SW 1271 (cell line): ENCODE results near the gene TMEM63B.
"Not testable (repeated sequence)": the region's sequence is repeated elsewhere in the genome, so short reads cannot be mapped to it uniquely, and the experiment has no call there.

ENCODE experiments used
- DNase-seq, 2 experiments: peaks; one replicate each; lab custom pipeline; 2025; lab: John Stamatoyannopoulos, UW

TMEM63B gene

GRCh38 chr6:44172731-44173500 lies 45.6 kb downstream of the TMEM63B start:
- peak; percentile 45 to 70 for DNase-seq

- no peak for DNase-seq
These were observed 48.9 kb downstream of the TMEM63B start for GRCh38 chr6:44176130-44176761.

DNA sequence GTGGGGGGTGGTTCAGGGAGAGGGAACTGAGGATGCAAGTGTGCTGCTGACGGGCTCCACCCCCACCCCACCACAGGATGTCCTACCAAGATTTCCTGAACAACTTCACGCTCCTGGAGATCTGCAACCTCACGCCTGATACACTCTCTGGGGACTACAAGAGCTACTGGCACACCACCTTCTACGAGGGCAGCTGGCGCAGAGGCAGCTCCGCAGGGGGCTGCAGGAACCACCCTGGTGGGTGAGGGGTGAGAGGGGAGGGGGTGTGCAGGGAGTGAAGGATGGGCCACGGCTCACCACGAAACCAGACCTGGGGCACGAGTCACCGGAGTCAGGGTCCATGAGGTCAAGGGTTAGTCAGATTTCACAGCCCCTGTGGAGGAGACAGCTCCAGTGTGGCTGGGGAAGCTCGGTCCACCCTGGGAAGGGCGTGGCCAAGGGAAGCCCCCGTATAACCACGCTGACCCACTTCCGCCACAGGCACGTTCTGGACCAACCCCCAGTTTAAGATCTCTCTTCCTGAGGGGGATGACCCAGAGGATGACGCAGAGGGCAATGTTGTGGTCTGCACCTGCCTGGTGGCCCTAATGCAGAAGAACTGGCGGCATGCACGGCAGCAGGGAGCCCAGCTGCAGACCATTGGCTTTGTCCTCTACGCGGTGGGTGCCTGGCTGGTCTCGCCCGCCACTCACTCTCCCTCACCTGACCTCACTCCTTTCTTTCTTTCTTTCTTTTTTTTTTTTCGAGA lies 49.6 kb downstream of the TMEM63B start:
- no peak for DNase-seq

- no peak for DNase-seq
These were observed 50.5 kb downstream of the TMEM63B start for GRCh38 chr6:44177691-44178423.

DNA sequence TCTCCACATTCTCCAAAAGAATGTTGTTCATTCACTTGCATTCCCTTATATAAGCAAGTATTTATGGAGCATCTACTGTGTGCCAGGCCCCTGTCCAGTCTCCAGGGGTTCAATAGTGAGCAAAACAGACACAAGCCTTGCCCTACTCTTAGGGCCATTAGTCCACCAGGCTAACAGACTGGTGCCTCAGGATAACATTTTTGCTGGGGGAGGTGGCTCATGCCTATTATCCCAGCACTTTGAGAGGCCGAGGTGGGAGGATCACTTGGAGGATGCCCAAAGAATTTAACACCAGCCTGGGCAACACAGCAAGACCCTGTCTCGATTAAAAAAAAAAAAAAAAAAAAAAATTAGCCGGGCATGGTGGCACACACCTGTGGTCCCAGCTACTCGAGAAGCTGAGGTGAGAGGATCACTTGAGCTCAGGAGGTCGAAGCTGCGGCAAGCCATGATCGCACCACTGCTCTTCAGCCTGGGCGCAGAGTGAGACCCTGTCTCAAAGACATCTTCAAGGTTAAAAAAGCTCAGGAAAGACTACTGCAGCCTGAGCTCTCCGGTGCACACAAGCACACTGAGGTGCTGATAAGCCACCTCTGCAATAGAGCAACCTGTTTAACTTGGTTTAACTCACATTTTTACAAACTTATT lies 51.2 kb downstream of the TMEM63B start:
- DNase-seq, result no peak

GRCh38 chr6:44179072-44179536 lies 51.8 kb downstream of the TMEM63B start:
- DNase-seq, result peak in 1 of 2 experiments; percentile 23

DNA sequence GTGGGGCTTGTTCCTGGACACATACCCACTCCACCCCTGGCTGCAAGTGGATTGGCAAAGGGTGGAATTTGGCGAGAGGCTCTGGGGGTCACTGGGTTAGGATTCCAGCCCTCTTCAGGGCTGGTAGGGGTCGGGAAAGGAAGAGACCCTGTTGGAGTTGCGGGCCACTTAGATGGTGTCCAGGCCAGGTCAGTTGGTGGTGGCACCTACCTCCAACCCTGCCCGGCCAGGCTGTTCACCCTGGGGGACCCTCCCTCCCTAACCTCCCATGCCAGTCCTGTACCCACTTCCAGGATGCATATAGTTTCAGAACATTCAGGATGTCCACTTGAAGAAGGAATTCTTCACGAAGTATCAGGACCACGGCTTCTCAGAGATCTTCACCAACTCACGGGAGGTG lies 52.3 kb downstream of the TMEM63B start:
- no peak for DNase-seq

DNA sequence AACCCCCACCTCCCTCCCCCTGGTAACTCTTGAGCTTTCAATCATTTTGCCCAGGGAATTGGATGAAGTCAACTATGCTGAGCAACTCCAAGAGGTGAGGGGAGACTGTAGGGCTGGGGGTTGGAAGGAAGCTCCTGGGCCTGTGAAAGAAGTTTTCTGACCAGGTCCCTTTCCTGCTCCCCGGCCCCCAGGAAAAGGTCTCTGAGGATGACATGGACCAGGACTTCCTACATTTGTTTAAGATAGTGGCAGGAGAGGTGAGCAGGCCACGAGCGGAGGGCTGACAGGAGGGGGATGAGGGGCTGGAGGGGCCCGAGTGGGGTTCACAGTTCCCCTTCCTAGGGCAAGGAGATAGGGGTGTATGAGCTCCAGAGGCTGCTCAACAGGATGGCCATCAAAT lies 53.1 kb downstream of the TMEM63B start:
- DNase-seq, result no peak

GRCh38 chr6:44180886-44181285 lies 53.5 kb downstream of the TMEM63B start:
- no peak for DNase-seq

DNA sequence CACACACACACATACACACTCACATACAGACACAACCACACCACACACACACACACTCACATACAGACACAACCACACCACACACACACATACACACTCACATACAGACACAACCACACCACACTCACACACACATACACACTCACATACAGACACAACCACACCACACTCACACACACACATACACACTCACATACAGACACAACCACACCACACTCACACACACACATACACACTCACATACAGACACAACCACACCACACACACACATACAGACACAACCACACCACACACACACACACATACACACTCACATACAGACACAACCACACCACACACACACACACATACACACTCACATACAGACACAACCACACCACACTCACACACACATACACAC lies 54.4 kb downstream of the TMEM63B start:
- not testable (repeated sequence) for DNase-seq

DNA sequence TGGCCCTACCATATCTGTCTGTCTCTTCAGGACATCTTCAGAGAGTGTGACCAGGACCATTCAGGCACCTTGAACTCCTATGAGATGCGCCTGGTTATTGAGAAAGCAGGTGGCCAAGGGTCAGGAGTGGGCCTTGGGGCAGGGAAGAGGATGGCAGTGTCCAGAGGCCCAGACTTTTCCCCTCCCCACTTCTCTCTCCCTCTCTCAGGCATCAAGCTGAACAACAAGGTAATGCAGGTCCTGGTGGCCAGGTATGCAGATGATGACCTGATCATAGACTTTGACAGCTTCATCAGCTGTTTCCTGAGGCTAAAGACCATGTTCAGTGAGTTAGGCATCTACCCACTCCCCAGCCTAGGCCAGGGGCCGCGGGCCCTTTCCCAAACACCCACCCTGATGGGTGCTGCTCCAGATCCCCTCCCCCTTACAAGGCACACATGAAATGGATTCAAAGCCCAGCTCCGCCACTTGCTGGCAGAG lies 55.6 kb downstream of the TMEM63B start:
- DNase-seq, result no peak

- DNase-seq, result no peak
These were observed 56.4 kb downstream of the TMEM63B start for GRCh38 chr6:44183783-44184182.

GRCh38 chr6:44185356-44185755 lies 58.0 kb downstream of the TMEM63B start:
- not testable (repeated sequence) for DNase-seq

DNA sequence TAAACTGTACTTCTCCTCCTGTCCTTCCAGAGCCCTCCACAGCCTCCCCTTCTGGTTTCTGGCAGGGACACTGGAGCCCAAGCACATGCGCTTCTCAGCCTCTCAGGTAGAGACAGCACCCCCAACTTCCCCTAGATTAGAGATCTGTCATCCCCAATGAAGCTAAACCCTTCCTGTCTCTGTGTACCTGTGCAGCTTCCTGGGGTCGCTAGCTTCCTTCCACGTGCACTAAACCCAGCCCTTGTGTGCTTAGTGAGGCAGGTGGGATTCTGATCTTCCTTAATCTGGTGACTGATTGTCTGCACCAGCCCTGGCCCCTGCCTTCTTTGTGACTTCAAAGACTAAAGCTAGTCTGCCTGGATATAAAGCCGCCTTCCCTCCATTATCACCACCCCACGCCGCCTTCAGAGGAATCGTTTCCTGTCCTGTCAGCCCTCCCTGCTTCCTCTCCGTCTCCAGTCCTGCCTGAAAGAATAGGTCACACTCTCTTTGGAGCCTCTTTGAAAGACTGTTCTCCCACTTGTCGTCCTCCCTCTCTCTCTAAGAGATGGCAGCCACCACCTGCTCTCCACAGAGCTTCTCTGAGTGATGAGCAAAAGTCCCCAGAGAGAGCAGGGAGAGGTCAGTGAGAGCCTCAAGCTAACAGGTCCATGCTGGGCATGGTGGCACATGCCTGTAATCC lies 58.7 kb downstream of the TMEM63B start:
- DNase-seq, result no peak

DNA sequence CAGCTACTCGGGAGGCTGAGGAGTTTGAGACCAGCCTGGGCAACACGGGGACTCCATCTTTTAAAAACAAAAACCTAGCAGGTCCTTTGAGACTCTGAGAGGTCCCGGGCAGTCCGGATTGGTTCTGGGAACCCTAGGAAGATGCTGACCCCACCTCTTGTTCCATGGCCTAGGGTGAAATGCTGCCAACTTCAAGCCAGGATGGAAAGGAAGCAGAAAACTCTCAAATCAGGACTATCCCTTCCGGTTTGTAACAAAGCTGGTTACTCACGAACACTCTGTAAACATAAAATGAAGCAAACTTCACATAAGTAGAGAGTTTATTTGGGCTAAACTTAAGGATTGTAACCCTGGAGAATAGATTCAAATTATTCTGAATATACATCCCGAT lies 59.3 kb downstream of the TMEM63B start:
- DNase-seq, result no peak

- no peak for DNase-seq
These were observed 61.5 kb downstream of the TMEM63B start for GRCh38 chr6:44188819-44189218.

- no peak for DNase-seq
These were observed 61.9 kb downstream of the TMEM63B start for GRCh38 chr6:44189257-44189656.

DNA sequence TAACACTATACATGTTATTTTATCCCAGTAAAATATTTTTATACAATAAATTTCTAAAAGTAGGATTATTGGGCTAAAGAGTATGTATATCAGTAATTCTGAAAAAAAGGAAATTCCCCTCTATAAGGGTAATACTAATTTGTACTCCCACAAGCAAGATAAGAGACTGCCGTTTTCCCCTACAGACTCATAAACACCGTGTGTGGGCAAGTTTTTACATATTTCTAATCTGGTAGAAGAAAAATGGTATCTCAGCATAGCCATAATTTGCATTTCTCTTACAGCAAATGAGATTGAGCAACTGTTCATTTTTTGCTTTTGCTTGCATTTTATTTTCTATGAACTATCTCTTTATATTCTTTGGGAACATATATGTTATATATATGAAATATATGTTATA lies 63.4 kb downstream of the TMEM63B start:
- DNase-seq, result no peak

GRCh38 chr6:44192428-44193041 lies 65.2 kb downstream of the TMEM63B start:
- DNase-seq, result no peak

GRCh38 chr6:44193307-44193910 lies 66.1 kb downstream of the TMEM63B start:
- no peak for DNase-seq
